Upper lobe of right lung (tissue), 1 donor: ENCODE data around the gene ACTL8. TPM values are rescaled to one million over a fixed set of nuclear protein-coding genes. Genes with fewer than 3 reads are reported as not detected.

Source experiments
- ATAC-seq: fragments of 200-7000 bp; cut with Tn5 transposase; one replicate; pipeline ENCODE4 v1.9.1; 2020; ENCODE audit warnings: mild to moderate bottlenecking, moderate library complexity
- DNase-seq: peaks from one replicate; pipeline ENCODE4 v3.0.0-alpha.2; 2020
- H3K27ac ChIP-seq: fragments of 200-600 bp; one replicate; pipeline ENCODE4 v1.8.0; 2022
- H3K27me3 ChIP-seq: fragments of 200-600 bp; one replicate; pipeline ENCODE4 v1.8.0; 2022; ENCODE audit warnings: mild to moderate bottlenecking
- H3K36me3 ChIP-seq: fragments of 200-600 bp; one replicate; pipeline ENCODE4 v1.8.0; 2022
- H3K4me1 ChIP-seq: fragments of 200-600 bp; one replicate; pipeline ENCODE4 v1.8.0; 2022
- H3K4me3 ChIP-seq: fragments of 200-600 bp; one replicate; pipeline ENCODE4 v1.8.0; 2022; ENCODE audit warnings: mild to moderate bottlenecking
- H3K9me3 ChIP-seq: fragments of 200-600 bp; one replicate; pipeline ENCODE4 v1.8.0; 2022
- CTCF ChIP-seq: fragments of 200-600 bp; IDR thresholded peaks from one replicate; pipeline ENCODE4 v1.8.0; 2022; ENCODE audit warnings: antibody characterized with exemption
- intact Hi-C: fragments of 100-400 bp; cut with DNase I; formaldehyde crosslinking; loops from one replicate; pipeline ENCODE4 v1.11.0; 2022
- total RNA-seq: library from RNA; stranded (reverse); fragmentation: NEBNext Ultra II Directional; extraction: Animal tissue kit (Norgen Biotek cat#: 25700); gene quantifications from one replicate; pipeline ENCODE4 v1.2.1, GENCODE V29; 2021
- donor health status: DM: no; HTN: yes; CAD: no; lungs with severe emphysema.

Gene ACTL8
- total RNA-seq, 1 donor from 2014 or later: not detected

- DNase-seq (peak; percentile 43), ATAC-seq (no peak)
- H3K27me3 ChIP-seq: peaks cover 10% of the 10 kb centered on the region
- TF ChIP-seq CTCF: no peak
- intact Hi-C loops: no loop called here
- H3K4me3 ChIP-seq: no peak overlapping the region
- H3K4me1 ChIP-seq: no peaks in the 10 kb centered on the region
- H3K9me3 ChIP-seq: no peaks in the 10 kb centered on the region
- H3K27ac ChIP-seq: no peak overlapping the region
- H3K36me3 ChIP-seq: no peaks in the 10 kb centered on the region
These were observed 79.5 kb downstream of the ACTL8 start for GRCh38 chr1:17834561-17835100.

GRCh38 chr1:17837233-17838030 is 82.3 kb downstream of the ACTL8 start:
- intact Hi-C loops: no loop called here
- DNase-seq: no peak

DNA sequence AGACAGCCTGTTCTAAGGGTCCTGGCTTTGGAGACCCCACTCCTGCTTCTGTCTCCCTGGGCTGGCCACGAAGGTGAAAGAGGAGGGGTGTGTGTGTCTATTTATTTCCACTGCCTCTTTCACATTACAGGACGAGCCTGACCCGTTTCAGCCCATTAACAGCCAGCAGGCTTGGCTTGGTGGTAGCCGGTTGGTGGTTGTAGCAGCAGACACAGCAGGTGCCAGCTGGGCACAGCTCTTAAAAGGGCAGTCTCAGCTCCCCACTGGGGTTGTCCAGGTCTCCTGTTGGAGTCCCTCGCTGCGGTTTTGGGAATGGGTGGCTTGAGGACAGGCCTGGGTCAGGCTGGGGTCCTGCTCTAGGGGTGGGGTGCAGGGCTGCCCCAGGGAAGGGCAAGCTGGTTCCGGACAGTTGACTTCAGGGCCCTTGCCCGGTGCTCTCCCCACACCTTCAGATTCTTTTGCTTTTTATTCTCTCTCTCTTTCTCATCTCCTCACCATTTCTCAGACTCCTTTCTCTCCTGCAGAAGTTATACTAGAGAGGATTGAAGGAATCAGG is 84.6 kb downstream of the ACTL8 start:
- no peak overlapping the region for H3K4me3 ChIP-seq
- no peaks in the 10 kb centered on the region for H3K27me3 ChIP-seq
- no peak overlapping the region for H3K27ac ChIP-seq
- DNase-seq: peak; percentile 35
- ATAC-seq: no peak
- TF ChIP-seq CTCF: no peak
- no peaks in the 10 kb centered on the region for H3K36me3 ChIP-seq
- intact Hi-C loops: no loop called here
- H3K9me3 ChIP-seq: no peaks in the 10 kb centered on the region
- no peaks in the 10 kb centered on the region for H3K4me1 ChIP-seq

More at GRCh38 chr1:17837233-17838030, 82.3 kb downstream of the ACTL8 start:
- no peaks in the 10 kb centered on the region for H3K9me3 ChIP-seq
- TF ChIP-seq CTCF: no peak
- H3K27ac ChIP-seq: no peak overlapping the region
- no peaks in the 10 kb centered on the region for H3K36me3 ChIP-seq
- no peak for ATAC-seq
- H3K4me3 ChIP-seq: no peak overlapping the region
- no peaks in the 10 kb centered on the region for H3K4me1 ChIP-seq
- H3K27me3 ChIP-seq: no peaks in the 10 kb centered on the region

GRCh38 chr1:17841944-17842343 is 86.8 kb downstream of the ACTL8 start:
- no peak for ATAC-seq
- H3K27ac ChIP-seq: no peak overlapping the region

DNA sequence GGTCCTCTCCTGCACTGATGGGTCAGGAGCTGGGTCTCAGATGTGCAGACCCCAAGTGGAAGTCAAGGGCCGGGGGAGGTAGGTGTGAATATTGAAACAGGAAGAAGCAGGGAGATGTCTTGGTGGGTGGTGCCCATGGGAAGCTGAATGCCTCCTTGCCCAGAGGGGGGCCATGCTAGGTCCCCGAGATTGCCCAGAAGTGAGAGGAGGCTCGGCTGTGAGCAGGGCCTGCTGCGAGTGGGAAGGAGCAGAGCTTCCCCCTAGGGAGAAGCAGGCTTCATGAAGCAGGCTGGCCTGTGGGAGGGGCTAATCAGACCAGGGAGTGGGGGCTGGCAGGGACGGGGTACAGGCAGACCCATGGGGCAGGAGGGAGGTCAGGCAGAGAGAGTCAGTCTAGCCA is 87.6 kb downstream of the ACTL8 start:
- Histone ChIP-seq H3K27me3 (no peaks in the 10 kb centered on the region), H3K4me3 (no peak overlapping the region), H3K4me1 (no peaks in the 10 kb centered on the region), H3K9me3 (no peaks in the 10 kb centered on the region), H3K27ac (no peak overlapping the region), H3K36me3 (no peaks in the 10 kb centered on the region)
- intact Hi-C loops: no loop called here
- TF ChIP-seq CTCF: no peak
- ATAC-seq: no peak
- peak; percentile 53 for DNase-seq

More at GRCh38 chr1:17841944-17842343, 86.8 kb downstream of the ACTL8 start:
- H3K9me3 ChIP-seq: no peaks in the 10 kb centered on the region
- no peak for DNase-seq
- no peak for TF ChIP-seq CTCF
- no peaks in the 10 kb centered on the region for H3K36me3 ChIP-seq
- intact Hi-C loops: no loop called here
- H3K4me1 ChIP-seq: no peaks in the 10 kb centered on the region
- H3K27me3 ChIP-seq: no peaks in the 10 kb centered on the region
- no peak overlapping the region for H3K4me3 ChIP-seq
